Measurements from ENCODE around the gene PLS3.

DNA sequence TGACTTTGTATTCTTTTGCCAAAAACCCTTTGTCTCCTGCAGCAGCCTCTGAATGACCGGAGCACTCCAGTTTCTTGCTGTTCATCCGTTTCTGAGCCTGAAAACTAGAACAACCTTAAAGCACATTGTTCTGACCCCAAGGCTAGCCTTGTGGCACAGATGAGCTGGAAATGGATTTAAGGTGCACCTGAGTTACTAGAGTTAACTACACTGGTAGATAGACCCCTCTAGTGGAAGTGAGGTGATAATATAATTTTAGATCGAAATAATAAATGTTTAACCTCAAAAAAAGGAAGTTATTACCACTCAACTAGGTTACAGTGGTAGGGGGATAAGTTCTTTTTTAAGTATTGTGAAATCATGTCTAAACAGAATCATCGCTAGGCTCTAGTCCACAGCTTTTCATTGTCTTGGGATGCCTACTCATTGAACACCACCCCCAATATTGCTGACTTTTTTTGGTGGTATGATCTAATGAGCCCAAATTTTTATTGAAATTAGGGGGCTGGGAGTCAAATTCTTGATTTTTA, 2.7 kb downstream of the PLS3 start:
- TF ChIP-seq POLR2A (IDR thresholded peaks at IDR 0.05; ENCODE audit: low read length) = no peak
- no peak for TF ChIP-seq GATA1 (IDR thresholded peaks at IDR 0.05; ENCODE audit: low read depth, low read length)

All from erythroblast (primary cell).